Osteocyte (in vitro differentiated cells): ENCODE results near the gene RPL26. TPM values are rescaled to one million over a fixed set of nuclear protein-coding genes. Genes with fewer than 3 reads are reported as not detected.

ENCODE experiments used
- DNase-seq: peaks from one replicate; pipeline ENCODE4 v3.0.0; 2021; ENCODE audit warnings: mixed read lengths; ENCODE audit not compliant: unreplicated experiment; ENCODE audit errors: extremely low spot score
- H3K27ac Mint-ChIP-seq: one replicate; pipeline ENCODE4 v1.8.0; 2021; ENCODE audit warnings: mild to moderate bottlenecking, mixed read lengths; ENCODE audit not compliant: unreplicated experiment
- H3K27me3 Mint-ChIP-seq: one replicate; pipeline ENCODE4 v1.8.0; 2021; ENCODE audit warnings: mixed read lengths; ENCODE audit not compliant: unreplicated experiment
- H3K36me3 Mint-ChIP-seq: one replicate; pipeline ENCODE4 v1.8.0; 2021; ENCODE audit warnings: mixed read lengths; ENCODE audit not compliant: unreplicated experiment
- H3K4me1 Mint-ChIP-seq: one replicate; pipeline ENCODE4 v1.8.0; 2021; ENCODE audit warnings: mixed read lengths; ENCODE audit not compliant: unreplicated experiment
- H3K4me3 Mint-ChIP-seq: one replicate; pipeline ENCODE4 v1.8.0; 2021; ENCODE audit warnings: mild to moderate bottlenecking, moderate library complexity, mixed read lengths; ENCODE audit not compliant: unreplicated experiment
- H3K9me3 Mint-ChIP-seq: one replicate; pipeline ENCODE4 v1.8.0; 2021; ENCODE audit warnings: mixed read lengths; ENCODE audit not compliant: unreplicated experiment
- total RNA-seq: library from RNA; stranded (reverse); gene quantifications from 2 replicates; pipeline ENCODE4 v1.2.1, GENCODE V29; 2021
- TF ChIP-seq, protein P1 (sequence below): fragments of 200-600 bp; sonication (generic); IDR thresholded peaks from 2 replicates; pipeline ENCODE4 v1.5.0; 2021; ENCODE audit warnings: antibody characterized with exemption, mild to moderate bottlenecking, moderate library complexity

Gene RPL26
- total RNA-seq, 1 donor from 2014 or later, result 1,654 TPM

DNA sequence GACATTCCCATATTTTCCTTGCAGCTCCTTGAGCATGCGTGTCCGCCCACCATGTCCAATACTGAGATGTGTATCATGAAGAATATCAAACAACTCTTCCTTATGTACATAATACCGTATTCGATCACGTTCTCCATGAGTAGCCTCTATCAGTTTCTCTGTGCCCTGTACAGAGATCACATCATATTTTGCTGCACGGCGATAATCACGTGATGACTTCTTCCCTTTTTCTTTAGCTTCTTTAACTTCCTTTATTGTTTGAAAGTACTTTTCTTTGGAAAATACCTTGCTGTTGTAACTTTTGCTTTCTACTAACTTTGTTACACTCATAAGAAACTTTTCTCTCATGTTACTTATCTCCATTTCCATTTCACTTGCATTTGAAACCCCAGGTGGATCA lies 13.0 kb downstream of the RPL26 start:
- no peak overlapping the region for H3K27ac Mint-ChIP-seq
- peaks cover 20% of the 10 kb centered on the region for H3K36me3 Mint-ChIP-seq
- peaks cover 36% of the 10 kb centered on the region for H3K4me1 Mint-ChIP-seq
- H3K27me3 Mint-ChIP-seq, result no peaks in the 10 kb centered on the region
- TF ChIP-seq, protein P1, sequence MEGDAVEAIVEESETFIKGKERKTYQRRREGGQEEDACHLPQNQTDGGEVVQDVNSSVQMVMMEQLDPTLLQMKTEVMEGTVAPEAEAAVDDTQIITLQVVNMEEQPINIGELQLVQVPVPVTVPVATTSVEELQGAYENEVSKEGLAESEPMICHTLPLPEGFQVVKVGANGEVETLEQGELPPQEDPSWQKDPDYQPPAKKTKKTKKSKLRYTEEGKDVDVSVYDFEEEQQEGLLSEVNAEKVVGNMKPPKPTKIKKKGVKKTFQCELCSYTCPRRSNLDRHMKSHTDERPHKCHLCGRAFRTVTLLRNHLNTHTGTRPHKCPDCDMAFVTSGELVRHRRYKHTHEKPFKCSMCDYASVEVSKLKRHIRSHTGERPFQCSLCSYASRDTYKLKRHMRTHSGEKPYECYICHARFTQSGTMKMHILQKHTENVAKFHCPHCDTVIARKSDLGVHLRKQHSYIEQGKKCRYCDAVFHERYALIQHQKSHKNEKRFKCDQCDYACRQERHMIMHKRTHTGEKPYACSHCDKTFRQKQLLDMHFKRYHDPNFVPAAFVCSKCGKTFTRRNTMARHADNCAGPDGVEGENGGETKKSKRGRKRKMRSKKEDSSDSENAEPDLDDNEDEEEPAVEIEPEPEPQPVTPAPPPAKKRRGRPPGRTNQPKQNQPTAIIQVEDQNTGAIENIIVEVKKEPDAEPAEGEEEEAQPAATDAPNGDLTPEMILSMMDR, result no peak
- no peaks in the 10 kb centered on the region for H3K9me3 Mint-ChIP-seq
- no peak overlapping the region for H3K4me3 Mint-ChIP-seq
- DNase-seq, result no peak

DNA sequence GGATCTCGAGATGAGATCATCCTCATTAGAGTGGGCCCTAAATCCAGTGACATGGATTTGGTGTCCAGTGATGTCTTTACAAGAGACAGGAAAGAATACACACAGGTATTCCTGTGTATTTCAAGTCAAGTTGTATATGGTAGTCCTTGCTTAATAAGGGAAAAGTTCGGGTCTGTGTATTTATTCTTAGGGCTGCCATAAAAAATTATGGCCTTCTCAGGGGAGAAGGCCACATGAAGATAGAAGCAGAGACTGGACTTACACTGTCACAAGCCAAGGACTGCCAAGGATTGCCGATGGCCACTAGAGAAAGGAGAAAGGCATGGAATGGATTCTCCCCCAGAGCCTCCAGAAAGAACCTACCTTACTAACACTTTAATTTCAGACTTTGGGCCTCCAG lies 14.8 kb downstream of the RPL26 start:
- DNase-seq, result no peak
- TF ChIP-seq, protein P1, result no peak
- no peak overlapping the region for H3K27ac Mint-ChIP-seq
- peaks cover 22% of the 10 kb centered on the region for H3K36me3 Mint-ChIP-seq
- no peaks in the 10 kb centered on the region for H3K27me3 Mint-ChIP-seq
- H3K4me1 Mint-ChIP-seq, result peaks cover 34% of the 10 kb centered on the region
- no peak overlapping the region for H3K4me3 Mint-ChIP-seq
- no peaks in the 10 kb centered on the region for H3K9me3 Mint-ChIP-seq

GRCh38 chr17:8366231-8366630 lies 16.8 kb downstream of the RPL26 start:
- Mint-ChIP-seq H3K36me3 (peaks cover 22% of the 10 kb centered on the region), H3K27ac (peak overlapping the region; percentile 91), H3K9me3 (no peaks in the 10 kb centered on the region), H3K4me1 (peaks cover 20% of the 10 kb centered on the region), H3K27me3 (no peaks in the 10 kb centered on the region), H3K4me3 (no peak overlapping the region)
- TF ChIP-seq, protein P1, result no peak
- no peak for DNase-seq

- H3K4me1 Mint-ChIP-seq, result peaks cover 30% of the 10 kb centered on the region
- no peak for DNase-seq
- peaks cover 19% of the 10 kb centered on the region for H3K36me3 Mint-ChIP-seq
- peak overlapping the region; percentile 91 for H3K27ac Mint-ChIP-seq
- H3K4me3 Mint-ChIP-seq, result no peak overlapping the region
- H3K9me3 Mint-ChIP-seq, result no peaks in the 10 kb centered on the region
- no peaks in the 10 kb centered on the region for H3K27me3 Mint-ChIP-seq
- TF ChIP-seq, protein P1, result no peak
Measured at GRCh38 chr17:8365143-8365542, 17.9 kb downstream of the RPL26 start.

DNA sequence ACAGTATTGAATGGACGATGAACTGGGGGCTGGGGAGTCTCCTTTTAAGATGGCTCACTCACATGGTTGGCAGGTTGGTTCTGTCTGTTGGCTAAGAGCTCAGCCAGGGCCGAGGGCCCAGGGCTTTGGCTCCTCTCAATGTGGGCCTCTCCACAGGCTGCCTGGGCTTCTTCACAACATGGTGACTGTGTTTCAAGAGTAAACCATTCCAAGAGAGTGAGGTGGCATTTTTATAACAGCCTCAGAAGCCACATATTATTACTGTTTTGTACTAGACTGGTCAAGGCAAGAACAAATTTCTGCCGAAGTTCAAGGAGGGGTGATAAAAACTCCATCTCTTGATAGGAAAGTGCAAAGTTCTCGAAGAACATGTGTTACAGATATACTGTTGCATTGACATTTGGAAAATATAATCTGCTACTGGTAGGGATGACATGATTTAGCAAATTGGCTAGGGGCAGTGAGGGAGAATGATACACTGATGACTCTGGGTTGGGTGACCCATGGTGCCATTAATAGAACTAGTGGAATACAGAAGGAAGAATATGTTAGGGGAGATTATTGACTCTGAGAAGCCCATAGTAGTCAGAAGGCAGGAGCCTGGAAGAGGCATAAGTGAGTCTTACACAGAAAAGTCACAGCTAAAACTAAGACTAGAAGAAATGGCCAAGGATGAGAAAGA lies 20.2 kb downstream of the RPL26 start:
- Mint-ChIP-seq H3K27ac (no peak overlapping the region), H3K27me3 (no peaks in the 10 kb centered on the region), H3K36me3 (peaks cover 2% of the 10 kb centered on the region), H3K9me3 (no peaks in the 10 kb centered on the region), H3K4me1 (peaks cover 39% of the 10 kb centered on the region), H3K4me3 (no peak overlapping the region)
- TF ChIP-seq, protein P1, result no peak
- no peak for DNase-seq
